HG02938 (cell line): Measurements from ENCODE around the gene PRKAG2.
"Not testable (repeated sequence)": the region's sequence is repeated elsewhere in the genome, so short reads cannot be mapped to it uniquely, and the experiment has no call there.

Source experiments
- ATAC-seq: cut with Tn5 transposase; IDR thresholded peaks from one replicate; pipeline ENCODE4 v1.9.1; 2021; ENCODE audit warnings: mild to moderate bottlenecking, moderate library complexity; ENCODE audit not compliant: unreplicated experiment

Gene PRKAG2

DNA sequence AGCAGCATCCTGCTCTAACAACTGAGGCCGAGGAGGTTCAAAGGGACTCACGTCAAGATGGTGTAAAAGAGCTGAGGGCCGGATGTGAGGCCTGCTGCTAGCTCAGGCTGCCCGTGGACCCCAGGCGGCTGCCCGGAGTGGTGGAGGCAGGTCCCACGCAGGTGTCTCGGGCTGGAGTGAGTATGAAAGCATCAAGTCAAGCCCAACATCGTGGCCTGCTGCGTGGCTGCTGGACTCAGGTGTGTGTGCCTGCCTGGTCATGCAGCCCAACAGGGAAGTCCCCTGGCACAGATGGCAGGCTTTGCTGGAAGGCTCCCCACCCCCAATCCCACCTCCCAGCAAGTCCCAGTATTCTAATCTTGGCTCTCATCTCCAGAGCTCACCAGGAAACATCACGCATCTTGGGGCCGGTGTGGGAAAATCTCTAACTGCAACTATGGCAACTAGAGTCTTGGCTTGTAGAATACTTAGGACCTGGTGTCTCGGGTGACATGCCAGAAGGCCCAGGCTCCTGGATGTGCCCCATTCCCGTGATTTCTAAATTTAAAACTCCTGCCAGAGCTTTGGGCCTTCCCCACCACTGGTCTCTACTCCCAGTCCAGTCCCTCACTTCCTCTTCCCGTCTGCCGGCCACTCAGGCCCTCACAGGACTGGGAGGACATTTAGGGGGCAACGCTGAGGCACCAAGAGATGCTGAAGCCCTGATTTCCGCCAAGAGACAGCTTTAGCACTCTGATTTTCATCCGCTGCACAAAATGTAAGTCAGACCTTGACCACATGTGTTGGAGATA lies 85.9 kb downstream of the PRKAG2 start:
- ATAC-seq = no peak

DNA sequence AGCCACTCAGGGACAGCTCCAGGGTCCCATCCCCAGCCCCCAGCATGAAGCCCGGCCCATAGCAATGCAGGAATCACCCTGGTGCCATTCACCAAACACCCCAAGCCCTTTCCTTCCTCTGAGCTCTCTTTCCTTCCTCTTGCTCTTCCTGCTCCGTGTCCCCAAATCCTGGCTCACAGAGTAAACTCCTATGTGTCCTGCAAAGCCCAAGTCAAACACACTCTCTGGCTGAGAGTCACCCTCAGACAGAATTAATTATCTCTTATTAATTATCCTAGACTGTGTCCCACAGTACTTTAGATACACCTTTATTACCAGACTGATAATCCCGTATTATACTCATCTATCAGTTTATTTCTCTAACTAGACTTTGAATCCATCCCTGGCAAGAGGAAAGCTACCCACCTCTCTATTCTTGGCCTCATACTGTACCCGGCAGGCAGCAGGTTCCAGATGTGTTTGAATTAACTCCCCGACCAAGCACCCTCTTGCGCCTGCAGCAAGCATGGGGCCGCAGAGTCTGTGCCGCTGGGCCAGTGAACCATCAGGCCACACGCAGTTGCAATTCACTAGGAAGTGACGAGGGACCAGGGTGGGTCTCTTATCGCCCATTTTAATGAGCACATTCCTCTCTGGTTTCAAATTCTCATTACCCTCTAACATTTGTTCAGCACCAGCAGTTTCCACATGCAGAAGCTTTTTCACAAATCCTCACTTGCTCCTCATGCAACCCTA lies 86.7 kb downstream of the PRKAG2 start:
- no peak for ATAC-seq

DNA sequence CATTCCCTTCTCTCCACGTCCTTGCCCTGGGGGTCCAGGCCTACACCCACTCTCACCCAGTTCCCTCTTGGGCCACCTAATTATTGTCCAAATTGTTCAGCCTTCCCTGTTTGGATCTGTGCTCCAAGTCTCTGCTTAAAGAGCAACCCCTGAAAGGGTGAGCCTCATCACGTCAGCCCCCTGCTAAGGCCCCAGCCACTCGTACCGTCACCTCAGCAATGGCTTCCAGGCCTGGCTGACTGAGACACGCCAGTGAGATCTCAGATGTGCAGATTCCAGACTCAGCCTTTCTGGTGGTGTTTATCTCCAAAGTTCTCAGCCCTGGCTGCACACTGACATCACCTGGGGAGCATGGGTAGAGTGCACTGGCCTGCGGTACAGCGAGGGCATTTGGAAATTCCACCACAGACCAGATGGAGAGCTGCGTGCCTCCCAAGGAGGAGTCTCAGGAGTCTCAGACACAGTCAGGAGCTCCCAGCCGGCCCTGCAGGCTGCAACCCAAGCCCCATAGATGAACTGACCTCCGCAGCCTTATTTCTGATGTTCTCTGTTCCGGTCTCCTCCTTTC lies 87.5 kb downstream of the PRKAG2 start:
- ATAC-seq = no peak

DNA sequence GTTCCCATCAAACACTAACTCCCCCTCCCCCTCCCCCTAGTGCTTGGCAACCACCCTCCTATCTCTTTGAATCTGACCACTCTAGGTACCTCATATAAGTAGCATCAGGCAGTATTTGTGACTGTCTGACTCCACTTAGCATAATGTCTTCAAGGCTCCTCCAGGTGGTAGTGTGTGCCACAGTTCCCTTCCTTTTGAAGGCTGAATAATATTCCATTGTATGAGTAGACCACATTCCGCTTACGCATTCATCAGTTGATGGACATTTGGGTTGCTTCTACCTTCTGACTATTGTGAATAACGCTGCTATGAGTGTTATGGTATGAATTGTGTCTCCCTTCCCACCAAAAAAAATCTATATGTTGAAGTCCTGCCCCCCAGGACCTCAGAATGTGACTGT lies 89.6 kb downstream of the PRKAG2 start:
- ATAC-seq = no peak

DNA sequence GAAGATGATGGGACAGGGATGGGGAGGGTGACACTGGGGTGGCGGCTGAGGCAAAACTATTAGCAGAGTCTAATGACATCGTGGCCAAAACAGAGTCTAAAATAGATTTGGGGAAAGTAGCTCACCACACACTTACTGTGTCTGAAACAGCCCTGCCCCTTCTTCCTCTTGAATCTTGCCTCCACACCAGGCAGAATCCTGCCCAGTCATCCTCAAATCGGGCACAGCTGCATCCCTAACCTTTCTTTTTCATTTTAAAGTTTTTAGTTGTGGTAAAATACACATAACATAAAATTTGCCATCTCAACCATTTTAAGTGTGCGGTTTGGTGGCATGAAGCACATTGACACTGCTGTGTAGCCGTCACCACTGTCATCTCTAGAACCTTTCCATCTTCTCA lies 90.0 kb downstream of the PRKAG2 start:
- ATAC-seq = no peak

DNA sequence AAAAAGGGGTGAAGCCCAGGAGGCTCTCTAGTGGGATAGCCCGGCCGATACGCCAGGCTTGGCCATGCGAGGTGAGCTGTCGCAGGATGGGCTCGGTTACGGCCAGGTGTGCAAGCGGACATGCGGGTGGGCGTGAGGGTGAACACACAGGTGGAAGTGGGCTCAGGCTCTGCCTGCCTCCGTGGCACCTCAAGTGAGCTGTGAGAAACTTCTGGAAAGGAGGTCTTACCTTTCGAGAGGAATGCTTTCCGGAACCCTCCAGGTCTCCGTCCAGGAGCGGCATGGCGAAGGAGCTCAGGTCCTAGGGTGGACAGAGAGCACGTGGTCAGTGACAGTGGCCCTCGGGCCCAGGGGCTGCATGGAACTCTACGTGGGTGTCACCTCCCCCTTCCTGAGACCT lies 90.7 kb downstream of the PRKAG2 start:
- no peak for ATAC-seq

DNA sequence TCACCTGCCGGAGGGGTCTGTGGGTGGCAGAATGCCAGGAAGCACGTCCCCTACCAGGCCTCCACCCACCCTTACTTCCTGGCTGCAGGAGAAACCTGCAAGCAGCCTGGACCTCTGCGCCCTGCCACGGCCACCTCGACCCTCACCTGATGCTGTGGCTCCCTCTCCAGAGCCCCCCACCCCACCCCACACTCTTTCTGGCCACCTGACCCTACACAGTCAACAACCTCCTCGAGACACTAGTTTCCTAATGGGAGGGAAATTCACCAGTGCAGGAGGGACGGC lies 91.3 kb downstream of the PRKAG2 start:
- no peak for ATAC-seq

DNA sequence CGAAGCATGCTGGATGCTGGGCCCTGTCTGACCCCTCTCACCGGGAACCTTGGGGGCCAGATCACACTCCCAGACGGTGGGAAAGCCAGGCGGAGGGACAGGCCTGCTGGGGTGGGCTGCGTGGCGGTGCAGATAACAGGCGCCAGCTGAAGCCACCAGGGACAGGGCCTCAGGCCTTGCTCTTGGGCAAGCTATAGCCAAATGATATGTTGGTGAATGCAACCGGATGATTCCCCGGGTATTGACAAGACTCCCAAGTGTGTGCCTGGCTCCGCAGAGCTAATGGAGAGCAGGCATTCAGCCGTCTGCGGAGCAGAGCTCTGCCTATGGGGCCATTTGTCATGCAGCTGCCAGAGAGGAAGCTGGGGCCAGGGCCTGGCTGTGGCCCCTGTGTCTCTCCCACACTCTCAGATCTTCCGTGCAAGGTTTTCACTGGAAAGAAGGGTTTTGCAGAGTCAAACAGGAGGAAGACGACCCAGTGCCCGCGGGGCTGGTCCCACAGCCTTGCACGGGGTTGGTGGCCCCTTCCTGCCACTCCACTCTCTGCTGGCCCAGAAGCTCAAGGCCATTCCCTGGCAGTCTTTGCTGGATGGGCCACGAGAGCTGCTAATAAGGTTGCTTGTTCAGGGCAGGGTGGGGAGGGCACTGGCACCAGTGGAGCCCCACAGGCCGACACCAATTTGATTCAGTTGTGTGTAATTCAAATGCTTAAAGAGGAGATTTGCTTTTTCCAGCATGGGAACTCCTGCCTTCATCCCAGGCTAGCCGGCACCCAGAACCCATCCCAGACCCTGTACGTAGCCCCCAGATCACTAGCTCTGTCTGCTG lies 91.8 kb downstream of the PRKAG2 start:
- ATAC-seq = no peak

DNA sequence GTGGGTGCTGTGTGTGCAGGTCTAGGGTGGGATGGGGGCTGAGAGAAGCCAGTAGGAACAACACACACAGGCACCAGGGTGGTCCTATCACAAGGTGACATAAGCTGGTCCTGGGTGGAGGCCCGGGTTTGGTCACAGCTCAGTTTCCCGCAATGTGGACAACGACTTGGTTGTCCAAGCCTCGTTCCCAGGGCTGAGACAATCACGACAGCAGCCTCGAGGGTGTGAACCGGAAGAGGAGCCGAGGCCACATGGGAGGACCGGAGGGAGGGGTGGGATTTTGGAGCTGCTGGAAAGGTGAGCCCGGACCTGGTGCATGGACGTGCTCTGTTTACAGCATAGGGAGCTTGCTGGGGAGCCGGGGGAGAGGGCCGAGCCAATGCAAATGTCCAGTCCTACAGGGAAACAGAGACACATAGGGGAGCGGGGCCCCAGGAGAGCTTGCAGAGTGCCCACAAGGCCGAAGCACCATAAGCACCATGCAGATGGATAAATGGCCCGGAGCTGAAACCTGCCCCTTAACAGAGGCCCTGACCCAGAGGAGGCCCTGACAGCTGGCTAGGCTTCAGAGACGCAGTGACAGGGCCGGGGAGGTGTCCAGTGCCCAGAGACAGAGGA lies 92.8 kb downstream of the PRKAG2 start:
- no peak for ATAC-seq

DNA sequence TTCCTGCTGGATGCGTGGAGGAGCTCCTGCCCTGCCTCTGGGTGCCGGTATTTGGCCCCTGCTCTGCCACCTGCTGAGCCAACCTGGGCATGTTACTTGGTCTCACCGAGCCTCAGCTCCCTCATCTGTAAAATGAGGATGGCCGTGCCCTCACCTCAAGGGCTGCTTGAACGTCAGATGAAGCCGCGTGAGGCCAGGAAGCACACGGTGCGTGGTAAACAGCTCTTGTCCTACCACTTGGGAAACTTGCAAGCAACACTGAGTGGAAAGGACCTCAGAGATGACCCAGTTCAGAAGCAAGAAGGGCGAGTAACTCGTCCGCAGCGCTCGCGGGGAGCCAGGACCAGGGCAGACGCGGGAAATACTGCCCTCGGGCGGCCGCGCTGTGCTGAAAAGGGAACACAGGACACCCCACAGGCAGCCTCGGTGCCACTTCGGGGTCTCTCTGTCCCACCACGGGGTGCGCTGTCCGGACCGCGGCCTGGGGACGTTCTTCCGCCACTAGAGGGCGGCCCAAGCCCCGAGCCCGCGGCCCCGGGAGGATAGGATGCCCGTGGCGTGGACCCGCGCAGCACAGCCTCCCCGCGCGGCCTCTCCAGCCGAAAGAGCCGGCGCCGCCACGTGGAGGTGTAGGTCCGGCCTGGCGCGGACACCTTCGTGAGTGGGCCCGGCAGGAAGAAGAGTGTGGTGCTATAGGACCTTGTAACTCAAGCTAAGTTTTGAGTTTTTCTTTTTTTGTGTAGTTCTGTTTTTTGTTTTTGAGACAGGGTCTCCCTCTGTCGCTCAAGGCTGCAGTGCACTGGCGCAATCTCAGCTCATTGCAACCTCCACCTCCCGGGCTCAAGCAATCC lies 94.1 kb downstream of the PRKAG2 start:
- ATAC-seq = peak; percentile 70

DNA sequence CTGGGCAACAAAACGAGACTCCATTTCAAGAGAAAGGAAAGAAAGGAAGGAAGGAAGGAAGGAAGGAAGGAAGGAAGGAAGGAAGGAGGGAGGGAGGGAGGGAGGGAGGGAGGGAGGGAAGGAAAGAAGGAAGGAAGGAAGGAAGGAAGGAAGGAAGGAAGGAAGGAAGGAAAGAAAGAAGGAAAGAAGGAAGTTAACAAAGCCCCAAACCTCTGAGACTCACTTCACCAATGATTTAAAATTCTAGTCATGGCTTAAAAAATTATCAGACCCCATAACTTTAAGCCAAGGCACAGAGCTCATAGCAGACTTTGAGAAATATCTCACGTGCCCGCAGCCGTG lies 94.7 kb downstream of the PRKAG2 start:
- not testable (repeated sequence) for ATAC-seq

DNA sequence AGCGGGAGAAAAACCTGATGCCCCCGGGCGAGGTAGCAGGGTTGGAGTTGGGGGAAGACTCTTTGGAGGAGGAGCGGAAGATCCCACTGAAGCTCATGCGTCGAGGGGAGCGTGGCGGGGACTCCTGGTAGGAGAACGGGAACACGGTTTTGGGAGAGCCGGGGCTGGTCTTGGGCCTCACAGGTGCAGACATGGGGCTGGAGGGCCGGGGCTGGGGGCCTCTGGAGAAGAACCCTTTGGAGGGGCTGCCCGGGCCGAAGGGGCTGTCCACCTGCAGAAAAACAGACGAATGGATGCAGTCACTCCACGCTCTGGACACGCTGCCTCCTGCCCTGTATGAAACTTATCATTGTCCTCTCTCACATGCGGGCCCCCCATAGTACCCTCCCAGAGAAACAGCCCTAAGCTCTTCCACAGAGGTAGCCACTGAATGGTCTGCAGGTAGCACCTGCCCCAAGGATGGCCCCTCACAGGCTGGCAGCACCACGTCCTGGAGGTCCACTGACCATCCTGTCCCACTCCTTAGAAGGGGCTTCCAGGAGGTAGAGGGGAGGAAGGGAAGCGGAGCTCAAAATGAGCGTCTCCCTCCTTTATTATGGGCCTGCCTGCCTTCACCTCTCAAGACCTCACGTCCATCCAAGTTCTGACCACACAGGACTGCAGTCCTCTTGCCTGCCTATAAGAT lies 95.6 kb downstream of the PRKAG2 start:
- no peak for ATAC-seq

DNA sequence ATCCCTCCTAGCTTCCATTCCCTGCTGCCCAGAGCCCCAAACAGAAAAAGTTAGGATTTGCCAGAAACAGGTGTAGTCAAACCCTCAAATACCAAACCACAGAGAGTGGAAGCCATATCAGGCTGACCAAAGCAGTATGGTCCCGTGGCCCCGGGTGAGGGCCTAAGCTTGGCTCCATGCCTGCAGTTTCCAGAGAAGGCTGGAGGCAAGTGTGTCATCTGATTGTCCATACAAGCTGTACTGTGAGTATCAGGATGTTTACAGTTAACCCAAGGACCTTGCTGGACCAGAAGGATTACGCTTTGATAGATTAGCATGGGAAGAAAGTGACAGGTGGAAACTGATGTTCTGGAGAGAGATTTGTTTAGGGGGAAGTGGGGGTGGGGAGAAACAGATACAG lies 96.3 kb downstream of the PRKAG2 start:
- no peak for ATAC-seq

DNA sequence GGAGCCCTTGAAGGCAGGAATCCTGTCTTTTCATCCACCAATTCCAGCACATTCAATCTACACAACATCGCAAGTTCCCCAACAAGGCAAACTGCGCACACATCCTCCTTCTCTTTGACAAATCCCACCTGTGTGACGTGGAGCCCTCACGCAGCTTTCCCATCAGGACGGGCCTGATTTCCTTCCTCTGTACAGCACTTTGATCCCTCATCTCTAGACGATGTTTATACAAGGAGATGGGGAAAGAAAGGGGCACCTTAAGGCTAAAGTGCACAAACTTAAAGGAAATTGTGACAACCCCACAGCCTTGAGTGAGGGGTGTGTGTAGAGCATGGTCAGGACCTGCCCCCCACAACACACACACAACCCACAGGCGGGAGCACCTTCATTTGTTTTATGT lies 97.2 kb downstream of the PRKAG2 start:
- ATAC-seq = no peak

DNA sequence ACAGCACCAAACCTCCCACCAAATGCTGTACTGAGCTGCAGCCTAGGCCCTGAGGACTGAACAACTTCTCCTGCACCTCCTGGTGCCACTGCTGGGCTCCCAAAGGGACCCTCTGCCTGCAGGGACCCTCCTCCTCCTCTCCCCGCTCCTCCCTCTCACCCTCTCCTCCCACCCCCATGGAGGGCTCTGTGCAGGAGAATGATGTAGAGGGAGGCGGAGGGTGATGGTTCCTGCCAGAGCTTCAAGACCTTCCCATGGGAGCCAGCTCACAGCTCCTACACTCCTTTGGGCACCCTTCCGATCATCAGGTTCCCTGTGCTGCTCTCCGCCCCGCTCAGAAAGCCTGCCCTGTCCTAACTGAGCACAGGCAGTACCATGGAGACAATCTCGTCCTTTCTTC lies 97.7 kb downstream of the PRKAG2 start:
- ATAC-seq = no peak

DNA sequence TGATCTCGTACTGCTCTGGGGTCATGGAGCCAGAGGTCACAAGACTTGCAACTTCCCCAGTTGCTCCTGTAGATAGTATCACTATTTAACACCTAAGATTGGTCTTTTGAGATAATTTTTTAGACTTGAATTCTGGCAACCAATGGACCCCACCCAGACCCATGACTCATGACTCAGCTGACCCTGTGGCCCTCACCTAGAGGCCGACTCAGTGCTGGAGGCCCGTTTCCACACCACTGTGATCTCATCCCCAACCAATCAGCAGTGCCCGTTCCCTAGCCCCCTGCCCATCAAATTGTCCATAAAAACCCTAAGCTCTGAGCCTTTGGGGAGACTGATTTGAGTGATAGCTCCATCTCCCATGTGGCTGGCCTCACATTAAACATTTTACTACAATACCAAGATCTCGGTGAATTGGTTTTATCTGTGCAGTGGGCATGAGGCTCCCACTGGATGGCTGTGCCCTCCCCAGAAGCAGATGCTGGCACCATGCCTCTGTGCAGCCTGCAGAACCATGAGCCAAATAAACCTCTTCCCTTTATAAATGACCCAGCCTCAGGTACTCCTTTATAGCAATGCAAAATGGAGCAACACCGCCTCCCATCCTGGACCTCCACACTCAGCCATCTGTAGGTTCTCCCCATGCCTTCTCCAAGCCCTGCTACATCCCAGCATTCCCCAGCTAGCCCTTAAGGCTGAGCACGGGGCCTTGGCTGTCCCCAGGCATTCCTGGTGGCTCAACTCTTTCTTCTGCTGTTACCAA lies 98.8 kb downstream of the PRKAG2 start:
- ATAC-seq = no peak

DNA sequence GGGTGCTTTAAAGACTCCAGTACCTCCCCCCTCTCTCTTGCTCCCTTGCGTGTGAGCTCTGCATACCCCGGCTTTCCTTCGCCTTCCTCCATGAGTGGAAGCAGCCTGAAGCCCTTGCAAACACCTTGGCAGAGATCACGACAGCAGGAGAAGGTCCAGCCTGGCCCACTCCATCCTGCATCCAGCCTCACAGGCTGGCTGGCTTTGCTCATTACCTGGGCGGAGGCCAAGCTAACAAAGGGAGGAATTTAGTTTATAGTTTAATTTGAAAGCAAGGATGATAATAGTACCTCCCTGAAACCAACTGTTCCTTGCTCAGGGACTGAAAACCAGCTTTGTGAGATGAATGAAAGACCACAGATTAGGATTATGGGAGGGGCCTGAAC lies 99.4 kb downstream of the PRKAG2 start:
- no peak for ATAC-seq

DNA sequence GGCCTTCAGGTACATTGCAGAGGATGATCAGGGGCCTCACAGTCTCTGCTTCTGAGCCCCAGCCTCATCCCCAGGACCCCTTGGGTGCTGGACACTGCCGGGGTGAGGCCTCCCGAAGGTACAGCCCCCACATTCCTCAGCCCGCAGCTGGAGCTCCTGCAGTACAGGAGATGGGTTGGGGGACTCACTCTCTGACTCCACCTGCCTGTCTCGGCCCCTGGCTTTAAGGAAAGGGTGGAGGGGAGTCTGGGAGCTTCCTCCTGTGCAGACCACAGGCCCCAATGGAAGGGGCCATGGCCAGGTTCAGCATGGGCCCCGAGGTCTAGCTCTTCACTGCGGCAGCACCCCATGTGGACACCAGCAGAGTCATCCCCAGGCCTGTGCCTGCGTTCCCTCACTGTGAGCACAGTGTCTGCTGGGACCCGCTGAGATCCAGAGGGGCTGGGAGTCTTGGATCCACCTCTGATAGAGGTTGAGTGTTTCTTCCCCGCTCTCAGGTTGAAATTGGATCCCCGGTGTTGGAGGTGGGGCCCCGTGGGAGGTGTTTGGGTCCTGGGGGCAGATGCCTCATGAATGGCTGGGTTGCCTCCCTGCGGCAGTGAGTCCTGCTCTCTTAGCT lies 99.9 kb downstream of the PRKAG2 start:
- ATAC-seq = no peak

DNA sequence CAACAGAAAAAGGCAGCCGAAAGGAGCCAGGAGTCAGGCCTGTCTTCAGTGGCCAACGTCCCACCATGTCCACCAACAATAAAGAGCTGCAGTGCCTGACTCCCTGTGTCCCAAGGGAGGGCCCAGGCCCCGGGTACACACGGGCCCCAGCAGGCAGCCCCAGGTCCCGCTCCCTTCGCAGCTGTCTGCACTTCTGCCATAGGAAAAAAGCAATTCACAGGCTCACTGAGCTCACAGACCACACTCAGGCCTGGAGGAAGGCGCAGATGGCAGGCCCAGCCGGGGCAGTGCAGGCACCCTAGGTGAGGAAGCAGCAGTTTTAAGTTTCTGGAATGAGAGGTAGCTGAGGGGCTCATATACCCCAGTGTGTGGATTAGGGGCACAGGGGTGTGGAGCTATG lies 100.5 kb downstream of the PRKAG2 start:
- no peak for ATAC-seq
